Astrocyte (in vitro differentiated cells and primary cell): Measurements from ENCODE around the gene PIGU.

Source experiments
- CTCF ChIP-seq: IDR thresholded peaks from 2 replicates; pipeline ENCODE4 v1.5.1; 2011; ENCODE audit warnings: low read depth, mild to moderate bottlenecking, inconsistent platforms, low read length, moderate library complexity; ENCODE audit not compliant: insufficient read depth
- EZH2 ChIP-seq: IDR thresholded peaks from 2 replicates; pipeline ENCODE4 v1.6.1; 2012; ENCODE audit warnings: mild to moderate bottlenecking, low read length, inconsistent platforms; ENCODE audit not compliant: insufficient read depth

- TF ChIP-seq CTCF (no peak), EZH2 (no peak)
These were observed 61.4 kb downstream of the PIGU start for GRCh38 chr20:34615477-34615876.
